T-helper 9 cell (primary cell): ENCODE measurements around the gene HCST.

ENCODE experiments used
- DNase-seq: peaks from one replicate; pipeline ENCODE4 v3.0.0-alpha.2; 2020

HCST gene

DNA sequence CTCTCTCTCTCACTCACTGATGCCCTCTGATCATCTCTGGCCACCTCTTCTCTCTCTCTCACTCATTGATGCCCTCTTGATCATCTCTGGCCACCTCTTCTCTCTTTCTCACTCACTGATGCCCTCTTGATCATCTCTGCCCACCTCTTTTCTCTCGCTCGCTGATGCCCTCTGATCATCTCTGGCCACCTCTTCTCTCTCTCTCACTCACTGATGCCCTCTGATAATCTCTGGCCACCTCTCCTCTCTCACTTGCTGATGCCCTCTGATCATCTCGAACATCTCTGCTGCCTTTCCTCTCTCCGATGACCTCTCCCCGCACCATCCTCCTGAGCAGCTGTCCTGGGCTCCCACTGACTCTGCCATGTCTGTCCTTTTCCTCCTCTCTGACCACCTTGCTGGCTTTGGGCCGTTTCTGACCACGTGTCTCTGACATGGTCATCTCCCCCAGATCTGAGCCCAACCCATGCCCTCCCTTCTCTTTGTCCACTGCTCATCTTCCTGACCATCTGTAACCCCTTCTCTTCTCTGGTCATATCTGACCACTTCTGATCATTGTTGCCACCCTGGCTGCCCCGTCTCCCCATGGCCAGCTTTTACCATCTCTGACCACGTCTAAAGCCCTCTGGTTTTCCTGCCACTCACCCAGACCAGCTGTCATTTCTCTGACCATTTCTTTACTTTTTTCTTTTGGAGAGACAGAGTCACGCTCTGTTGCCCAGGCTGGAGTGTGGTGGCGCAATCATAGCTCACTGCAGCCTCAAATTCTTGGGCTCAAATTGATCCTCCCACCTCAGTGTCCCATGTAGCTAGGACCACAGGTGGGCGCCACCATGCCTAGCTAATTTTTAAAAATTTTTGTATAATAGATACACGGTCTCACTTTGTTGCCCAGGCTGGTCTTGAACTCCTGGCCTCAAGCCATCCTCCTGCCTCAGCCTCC lies 36.2 kb downstream of the HCST start:
- no peak for DNase-seq

DNA sequence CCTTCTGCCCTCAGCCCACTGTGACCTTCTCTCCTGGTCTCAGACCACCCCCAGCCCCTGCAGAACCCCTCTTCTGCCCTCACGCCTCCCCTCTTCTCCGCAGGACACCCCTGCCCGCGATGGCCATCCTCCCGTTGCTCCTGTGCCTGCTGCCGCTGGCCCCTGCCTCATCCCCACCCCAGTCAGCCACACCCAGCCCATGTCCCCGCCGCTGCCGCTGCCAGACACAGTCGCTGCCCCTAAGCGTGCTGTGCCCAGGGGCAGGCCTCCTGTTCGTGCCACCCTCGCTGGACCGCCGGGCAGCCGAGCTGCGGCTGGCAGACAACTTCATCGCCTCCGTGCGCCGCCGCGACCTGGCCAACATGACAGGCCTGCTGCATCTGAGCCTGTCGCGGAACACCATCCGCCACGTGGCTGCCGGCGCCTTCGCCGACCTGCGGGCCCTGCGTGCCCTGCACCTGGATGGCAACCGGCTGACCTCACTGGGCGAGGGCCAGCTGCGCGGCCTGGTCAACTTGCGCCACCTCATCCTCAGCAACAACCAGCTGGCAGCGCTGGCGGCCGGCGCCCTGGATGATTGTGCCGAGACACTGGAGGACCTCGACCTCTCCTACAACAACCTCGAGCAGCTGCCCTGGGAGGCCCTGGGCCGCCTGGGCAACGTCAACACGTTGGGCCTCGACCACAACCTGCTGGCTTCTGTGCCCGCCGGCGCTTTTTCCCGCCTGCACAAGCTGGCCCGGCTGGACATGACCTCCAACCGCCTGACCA lies 37.2 kb downstream of the HCST start:
- DNase-seq = no peak

DNA sequence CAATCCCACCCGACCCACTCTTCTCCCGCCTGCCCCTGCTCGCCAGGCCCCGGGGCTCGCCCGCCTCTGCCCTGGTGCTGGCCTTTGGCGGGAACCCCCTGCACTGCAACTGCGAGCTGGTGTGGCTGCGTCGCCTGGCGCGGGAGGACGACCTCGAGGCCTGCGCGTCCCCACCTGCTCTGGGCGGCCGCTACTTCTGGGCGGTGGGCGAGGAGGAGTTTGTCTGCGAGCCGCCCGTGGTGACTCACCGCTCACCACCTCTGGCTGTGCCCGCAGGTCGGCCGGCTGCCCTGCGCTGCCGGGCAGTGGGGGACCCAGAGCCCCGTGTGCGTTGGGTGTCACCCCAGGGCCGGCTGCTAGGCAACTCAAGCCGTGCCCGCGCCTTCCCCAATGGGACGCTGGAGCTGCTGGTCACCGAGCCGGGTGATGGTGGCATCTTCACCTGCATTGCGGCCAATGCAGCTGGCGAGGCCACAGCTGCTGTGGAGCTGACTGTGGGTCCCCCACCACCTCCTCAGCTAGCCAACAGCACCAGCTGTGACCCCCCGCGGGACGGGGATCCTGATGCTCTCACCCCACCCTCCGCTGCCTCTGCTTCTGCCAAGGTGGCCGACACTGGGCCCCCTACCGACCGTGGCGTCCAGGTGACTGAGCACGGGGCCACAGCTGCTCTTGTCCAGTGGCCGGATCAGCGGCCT lies 37.9 kb downstream of the HCST start:
- DNase-seq = no peak

DNA sequence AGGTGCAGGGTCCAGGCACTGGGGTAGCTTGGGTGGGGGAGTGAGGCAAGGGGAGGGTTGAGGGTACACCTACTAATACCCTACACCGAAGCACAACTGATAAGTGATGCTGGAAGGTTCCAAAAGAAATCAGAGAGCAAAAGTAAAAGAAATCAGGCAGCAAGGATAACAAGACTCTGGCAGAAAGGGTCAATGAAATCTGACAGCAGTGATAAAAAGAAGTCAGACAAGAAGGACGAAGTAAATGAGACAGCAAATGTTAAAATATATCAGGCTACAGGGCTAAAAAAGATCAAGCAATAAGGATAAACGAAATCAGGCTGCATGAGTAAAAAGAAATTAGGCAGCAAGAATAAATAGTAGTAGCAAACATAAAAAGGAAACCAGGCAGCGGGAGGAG lies 38.5 kb downstream of the HCST start:
- no peak for DNase-seq

DNA sequence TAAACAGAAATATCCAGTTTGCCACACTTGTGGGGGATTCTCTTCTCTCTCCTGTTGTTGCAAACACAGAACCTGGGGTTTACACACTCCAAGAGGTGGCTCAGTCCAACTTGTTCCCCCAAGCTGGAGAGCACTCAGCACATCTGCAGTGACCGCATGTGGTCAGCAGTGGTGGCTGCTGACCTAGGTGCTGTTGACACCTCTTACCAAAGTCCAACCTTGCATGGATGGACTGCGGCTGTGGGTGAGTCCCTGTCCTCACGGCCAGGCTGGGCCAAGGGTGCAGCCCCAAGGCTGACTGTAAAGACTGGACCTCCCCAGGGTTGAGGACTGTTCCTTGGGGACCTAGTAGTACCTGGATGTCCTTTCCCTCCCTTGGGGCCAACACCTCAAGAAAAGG lies 39.9 kb downstream of the HCST start:
- DNase-seq = no peak

DNA sequence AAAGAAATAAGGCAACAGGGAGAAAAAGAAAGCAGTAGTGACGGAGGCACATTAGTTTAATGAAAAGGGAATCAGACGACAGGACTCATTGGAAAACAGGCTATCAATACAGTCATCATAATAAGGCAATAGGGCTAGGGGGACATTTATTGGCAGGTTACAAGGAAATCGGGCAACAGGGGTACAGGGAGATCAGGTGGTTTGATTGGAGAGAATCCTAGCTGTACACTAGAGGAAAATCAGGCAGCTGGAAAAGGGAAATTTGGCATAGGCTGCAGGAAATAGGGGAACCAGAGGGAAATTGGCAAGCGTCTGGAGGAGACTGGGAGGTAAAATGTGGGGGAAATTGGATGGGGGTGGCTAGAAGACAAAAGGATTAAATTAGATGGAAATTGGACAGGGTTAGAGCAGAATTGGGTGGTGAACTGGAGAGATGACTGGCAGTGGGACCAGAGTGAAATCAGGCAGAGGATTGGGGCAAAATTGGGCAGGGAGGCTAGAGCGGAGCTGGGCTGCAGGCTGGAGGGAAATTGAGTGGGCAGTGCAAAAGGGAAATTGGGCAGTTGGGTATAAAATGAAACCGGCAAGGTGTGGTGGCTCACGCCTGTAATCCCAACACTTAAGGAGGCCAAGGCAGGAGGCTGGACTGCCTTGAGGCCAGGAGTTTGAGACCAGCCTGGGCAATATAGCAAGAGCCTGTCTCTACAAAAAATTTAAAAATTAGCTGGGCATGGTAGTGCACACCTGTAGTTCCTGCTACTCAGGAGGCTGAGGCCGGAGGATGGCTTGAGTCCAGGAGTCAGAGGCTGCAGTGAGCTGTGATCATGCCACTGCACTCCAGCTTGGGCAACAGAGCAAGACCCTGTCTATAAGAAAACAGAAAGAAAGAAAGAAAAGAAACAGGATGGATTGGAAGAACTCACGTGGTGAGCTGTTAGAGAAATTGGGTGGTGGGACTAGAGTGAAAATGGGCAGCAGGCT lies 41.3 kb downstream of the HCST start:
- no peak for DNase-seq

DNA sequence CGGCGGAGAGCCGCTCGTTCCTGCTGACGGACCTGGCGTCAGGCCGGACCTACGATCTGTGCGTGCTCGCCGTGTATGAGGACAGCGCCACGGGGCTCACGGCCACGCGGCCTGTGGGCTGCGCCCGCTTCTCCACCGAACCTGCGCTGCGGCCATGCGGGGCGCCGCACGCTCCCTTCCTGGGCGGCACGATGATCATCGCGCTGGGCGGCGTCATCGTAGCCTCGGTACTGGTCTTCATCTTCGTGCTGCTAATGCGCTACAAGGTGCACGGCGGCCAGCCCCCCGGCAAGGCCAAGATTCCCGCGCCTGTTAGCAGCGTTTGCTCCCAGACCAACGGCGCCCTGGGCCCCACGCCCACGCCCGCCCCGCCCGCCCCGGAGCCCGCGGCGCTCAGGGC lies 42.2 kb downstream of the HCST start:
- DNase-seq = no peak

DNA sequence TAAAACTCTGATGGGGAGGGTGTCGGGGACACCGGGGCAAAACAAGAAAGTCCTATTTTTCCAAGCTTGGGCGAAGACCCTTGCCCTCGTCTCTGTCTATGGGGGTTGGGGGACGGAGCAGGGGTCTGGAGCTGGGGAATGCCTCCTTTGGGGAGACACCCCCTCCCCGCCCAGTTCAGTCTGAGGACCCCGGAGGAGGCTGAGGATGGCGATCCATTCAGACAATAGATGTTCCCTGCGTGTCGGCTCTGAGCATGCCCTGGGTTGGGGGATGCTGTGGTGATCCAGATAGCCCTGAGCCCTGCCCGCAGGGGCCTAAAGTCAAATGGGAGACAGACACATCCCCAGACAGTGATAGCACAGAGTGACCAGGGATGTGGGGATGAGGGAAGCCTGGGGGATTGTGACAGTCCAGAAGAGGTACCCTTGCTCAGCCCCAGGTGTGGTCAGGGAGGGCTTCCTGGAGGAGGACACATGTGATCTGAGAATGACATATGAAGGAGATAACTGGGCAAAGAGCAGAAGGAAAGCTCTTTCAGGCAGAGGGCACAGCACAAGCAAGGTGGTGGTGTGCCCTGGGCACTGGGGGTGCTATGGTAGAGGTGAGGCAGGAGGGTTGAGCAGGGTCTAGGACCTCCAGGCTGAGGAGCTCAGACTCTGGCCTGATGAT lies 42.9 kb downstream of the HCST start:
- no peak for DNase-seq

DNA sequence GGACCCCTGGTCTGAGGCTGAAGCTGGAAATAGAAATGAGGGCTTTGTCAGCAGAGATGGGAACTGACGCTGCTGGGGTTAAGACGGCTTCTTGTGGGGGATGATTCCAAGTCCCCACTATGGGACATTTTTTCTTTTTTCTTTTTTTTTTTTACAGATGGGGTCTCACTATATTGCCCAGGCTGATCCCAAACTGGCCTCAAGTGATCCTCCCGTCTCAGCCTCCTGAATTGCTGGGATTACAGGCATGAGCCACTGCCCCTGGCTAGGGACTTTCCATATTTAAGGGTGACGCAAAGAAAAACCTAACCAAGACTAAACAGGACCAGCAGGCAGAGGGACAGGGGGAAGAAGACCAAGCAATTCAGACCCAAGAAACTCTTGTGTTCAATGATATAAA lies 43.9 kb downstream of the HCST start:
- no peak for DNase-seq

DNA sequence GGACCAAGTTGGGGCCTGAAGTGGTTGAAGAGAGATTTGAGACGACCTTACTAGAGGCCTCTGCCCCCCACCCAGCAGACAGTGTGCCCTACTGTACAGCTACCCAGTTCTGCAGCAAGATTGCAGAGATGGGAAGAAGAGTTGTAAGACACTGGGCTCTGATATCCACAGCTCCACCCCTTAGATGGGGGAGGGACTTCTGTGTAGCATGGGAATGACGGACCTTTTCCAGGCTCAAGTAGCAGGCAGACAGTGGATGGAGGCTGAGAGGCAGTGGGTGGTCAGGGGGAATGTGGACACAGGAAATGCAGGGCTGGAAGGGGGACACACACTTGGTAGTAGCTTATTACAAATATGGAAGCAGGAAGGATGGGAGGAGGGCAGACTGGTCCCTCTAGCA lies 46.8 kb downstream of the HCST start:
- DNase-seq = no peak
